KBM-7 (cell line): Measurements from ENCODE around the gene MAJIN.
"Not testable (repeated sequence)": the region's sequence is repeated elsewhere in the genome, so short reads cannot be mapped to it uniquely, and the experiment has no call there.

Experiments
- DNase-seq: peaks from one replicate; pipeline ENCODE4 v3.0.0-alpha.2; 2015
- in situ Hi-C: fragments of 300-500 bp; cut with MboI; formaldehyde crosslinking; loops from 2 replicates; pipeline ENCODE4 v1.14.3; 2020; ENCODE audit warnings: low sequenced_read_pairs, low pct_unique_long_range_greater_than_20kb, mixed read lengths

MAJIN gene

DNA sequence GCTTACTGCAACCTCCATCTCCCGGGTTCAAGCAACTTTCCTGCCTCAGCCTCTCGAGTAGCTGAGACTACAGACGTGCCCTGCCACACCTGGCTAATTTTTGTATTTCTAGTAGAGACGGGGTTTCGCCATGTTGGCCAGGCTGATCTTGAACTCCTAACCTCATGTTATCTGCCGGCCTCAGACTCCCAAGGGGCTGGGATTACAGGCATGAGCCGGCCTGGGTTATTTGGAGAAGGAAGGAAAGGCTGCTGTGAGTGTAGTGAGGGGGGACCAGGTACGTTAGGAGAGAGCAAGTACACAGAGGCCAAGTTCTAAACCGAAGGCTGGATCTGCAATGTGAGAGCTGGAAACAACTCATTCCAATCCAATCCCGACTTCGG is 24.4 kb upstream of the MAJIN start:
- in situ Hi-C loops, result no loop called here
- DNase-seq, result no peak

DNA sequence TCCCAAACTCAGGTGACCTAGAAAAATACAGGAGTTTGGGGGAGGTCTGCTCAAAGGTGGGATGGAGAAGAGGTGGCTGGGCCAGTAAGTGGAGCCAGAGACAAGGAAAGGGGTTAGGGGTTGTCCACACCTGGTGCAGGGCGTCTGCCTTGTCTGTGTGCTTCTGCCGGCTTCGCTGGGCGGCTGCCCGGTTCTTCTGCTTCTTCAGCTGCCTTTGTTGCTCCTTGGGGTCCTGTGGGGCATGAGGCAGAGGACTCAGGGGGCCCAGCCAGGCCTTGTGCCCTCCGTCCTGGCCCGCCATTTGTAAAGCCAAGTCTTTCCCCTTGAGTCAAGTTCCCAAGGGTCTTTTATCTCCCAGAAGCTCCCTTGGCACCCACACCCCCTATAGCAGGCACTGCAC is 22.4 kb upstream of the MAJIN start:
- no peak for DNase-seq

GRCh38 chr11:64990222-64990923 is 18.5 kb upstream of the MAJIN start:
- DNase-seq, result no peak
- in situ Hi-C loops, result no loop called here

More for the DNA sequence above, 22.4 kb upstream of the MAJIN start:
- in situ Hi-C loops, result no loop called here

GRCh38 chr11:64989416-64989815 is 17.5 kb upstream of the MAJIN start:
- DNase-seq, result no peak
- in situ Hi-C loops, result no loop called here

DNA sequence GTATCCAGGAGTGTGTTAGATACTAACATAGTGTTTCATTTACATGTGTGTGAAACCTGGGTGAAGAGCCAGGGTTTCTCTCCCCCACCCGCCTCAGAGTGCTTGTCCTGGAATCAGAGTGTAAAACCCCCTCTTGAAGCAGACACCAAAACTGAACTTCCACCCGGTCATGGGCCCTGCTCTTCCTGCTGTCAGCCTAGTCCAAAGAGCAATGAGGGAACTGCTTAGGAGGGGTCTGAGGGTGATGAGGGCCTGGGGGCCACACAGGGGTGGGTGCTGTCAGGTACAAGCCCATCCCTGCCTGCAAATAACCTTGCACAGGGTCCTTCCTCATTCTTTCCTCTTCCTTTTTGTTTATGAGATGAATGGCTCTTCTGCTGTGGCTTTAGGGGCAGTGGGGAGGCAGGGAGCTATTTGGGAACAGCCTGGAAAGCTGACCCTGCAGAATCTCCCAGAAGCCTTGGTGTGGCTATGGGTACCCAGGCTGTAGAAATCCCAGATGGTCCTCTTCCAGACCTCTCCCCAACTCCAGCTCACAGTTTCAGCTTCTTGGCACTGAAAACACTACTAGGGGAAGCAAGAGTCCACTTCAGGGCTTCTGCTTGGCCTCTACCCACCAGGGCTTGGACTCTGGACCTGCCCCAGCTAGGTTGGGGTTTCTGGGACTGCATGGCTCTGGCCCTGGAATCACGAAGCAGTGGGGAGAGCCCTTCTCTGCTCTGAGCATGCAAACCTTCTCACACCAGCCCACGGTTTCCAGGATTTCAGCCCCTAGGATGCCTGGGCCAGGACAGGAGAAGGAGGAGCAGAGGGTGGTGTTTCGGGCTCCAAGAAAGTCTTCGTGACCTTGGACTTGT is 16.3 kb upstream of the MAJIN start:
- DNase-seq, result no peak
- in situ Hi-C loops, result no loop called here

GRCh38 chr11:64983339-64983738 is 11.4 kb upstream of the MAJIN start:
- in situ Hi-C loops, DNase-seq: not testable (repeated sequence)

- in situ Hi-C loops, result no loop called here
- no peak for DNase-seq
These were observed 4.7 kb upstream of the MAJIN start for GRCh38 chr11:64976651-64977050.

GRCh38 chr11:64974124-64974523 is 2.2 kb upstream of the MAJIN start:
- no peak for DNase-seq
- in situ Hi-C loops, result no loop called here

DNA sequence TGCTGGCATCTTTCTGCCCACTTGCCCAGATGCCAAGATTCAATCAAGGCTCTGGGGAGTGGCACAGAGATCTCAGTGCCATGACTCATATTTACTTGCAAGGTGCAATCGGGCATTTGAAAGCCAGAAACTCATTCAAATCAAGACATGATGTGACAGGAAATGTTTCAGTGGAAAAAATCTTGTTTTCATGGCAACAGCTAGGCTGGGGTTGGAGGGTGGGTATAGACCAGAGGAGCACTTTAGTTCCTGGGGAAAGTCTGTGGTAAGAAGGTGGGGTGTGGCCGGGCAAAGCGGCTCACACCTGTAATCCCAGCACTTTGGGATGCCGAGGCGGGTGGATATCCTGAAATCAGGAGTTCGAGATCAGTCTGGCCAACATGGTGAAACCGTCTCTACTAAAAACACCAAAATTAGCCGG is 1.2 kb downstream of the MAJIN start:
- no peak for DNase-seq
- in situ Hi-C loops, result no loop called here

- no peak for DNase-seq
These were observed 2.7 kb downstream of the MAJIN start for GRCh38 chr11:64969209-64969608.

DNA sequence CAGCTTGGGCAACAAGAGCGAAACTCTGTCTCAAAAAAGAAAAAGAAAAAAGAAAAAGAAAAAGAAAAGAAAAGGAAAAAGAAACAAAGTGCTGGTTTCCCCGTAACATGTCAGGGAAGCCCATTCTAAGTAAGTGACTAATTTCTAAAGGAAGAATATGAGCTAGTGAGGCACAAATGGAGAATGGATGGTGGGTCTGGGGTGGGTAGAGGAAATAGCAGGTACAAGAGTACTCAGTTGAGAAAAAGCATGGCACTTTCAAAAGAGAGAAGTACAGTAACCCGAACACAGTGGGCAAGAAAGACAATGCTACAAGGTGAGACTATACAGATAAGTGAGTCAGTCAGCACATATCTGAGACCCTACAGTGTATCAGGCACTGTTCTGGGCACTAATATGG is 4.5 kb downstream of the MAJIN start:
- in situ Hi-C loops, result no loop called here
- no peak for DNase-seq

More at GRCh38 chr11:64969209-64969608, 2.7 kb downstream of the MAJIN start:
- in situ Hi-C loops, result no loop called here

DNA sequence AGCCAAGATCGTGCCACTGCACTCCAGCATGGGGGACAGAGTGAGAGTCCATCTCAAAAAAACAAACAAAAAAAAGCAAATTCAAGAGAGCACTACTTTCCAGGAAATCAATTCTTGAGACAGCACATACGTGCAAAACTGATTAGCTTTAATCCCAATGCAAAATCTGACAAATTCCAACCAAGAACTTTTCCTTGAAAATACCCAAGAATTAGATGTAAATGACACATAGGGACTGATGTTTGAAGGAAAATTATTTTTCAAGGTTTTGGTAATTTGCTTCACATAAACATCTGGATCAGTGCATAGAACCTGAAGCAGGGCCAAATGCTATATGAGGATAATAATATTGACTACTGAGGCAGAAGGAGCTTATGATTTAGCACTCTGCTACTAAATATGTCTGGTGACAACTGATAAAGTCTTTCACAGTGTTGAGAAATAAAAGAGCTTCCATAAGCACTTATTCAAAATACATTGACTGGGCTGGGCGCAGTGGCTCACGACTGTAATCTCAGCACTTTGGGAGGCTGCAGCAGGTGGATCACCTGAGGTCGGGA is 8.8 kb downstream of the MAJIN start:
- DNase-seq, result no peak
- in situ Hi-C loops, result no loop called here

- in situ Hi-C loops, result no loop called here
- no peak for DNase-seq
These were observed 11.2 kb downstream of the MAJIN start for GRCh38 chr11:64960719-64961118.

DNA sequence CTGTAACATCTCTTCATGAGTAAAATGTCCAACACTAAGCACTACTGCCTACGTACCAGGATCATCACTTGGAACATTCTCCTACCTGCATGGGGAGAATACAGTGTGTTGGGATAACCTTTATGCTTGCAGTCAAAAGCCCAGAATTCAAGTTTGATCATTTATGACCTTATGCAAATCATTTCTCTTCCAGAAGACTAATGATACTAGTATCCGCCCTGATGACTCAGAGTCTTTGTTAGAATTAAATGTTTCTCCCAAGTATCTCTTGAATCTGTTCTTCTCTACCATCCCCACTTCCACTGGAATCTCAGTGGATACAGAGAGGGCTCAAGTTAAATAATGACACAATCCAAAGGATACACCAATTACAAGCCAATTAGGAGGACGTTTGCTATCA is 12.4 kb downstream of the MAJIN start:
- in situ Hi-C loops, result no loop called here
- no peak for DNase-seq

DNA sequence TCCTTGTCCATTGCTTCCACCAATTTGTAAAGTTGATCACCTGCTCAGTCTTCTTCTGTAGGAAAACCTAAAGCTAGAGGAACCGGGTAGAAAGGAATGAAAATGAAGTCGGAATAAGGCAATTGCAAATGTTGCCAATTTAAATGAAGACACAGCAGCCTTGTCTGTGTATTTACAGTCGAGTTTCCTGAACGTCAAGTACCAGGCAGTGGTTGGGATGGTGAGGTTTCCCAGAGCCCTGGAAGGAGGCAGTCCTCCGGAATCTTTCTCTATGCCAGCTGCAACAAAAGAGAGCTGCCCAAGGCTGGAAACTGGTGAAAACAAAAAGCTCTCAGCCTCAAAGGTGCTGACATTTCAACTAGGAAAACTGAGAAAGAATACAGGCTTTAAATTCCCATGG is 17.7 kb downstream of the MAJIN start:
- in situ Hi-C loops, result no loop called here
- no peak for DNase-seq

DNA sequence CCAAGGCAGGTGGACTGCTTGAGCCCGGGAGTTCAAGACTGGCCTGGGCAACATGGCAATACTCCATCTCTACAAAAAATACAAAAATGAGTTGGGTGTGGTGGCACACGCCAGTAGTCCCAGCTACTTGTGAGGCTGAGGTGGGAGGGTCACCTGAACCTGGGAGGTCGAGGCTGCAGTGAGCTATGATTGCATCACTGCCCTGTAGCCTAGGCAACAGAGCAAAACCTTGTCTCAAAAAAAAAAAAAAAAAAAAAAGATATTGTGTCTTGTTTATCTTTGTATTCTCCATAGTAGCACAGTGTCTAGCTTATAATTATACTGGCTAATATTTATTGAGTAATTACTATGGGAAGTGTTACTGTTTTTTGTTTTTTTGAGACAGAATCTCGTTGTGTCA is 20.4 kb downstream of the MAJIN start:
- no peak for DNase-seq
- in situ Hi-C loops, result no loop called here

DNA sequence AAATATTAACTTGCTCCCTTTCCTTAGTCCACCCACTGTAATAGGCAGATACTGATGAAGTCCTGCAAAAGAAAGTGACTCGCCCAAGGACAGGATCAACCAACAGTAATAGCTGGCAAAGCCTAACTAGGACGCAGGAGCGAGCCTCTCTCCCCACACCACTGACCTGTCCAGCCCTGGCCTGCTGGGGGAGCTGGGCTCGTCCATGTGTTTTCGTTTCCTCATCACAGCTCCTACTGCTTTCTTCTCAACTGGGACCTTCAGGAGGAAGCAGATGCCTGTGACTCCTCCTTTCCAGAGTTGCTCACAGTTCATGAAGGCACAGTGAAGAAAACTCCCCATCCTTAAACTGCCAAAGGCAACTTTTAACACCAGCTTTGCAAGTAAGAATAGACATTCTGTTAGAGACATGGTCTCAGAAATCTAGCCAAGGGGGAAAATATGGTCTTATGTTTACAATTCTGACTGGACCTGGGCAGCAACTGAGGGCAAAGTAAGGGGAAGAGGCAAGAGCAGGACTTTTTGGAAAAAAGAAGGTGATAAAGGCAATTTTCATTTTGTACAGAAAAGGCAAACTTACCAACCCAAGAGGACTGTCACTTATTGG is 24.6 kb downstream of the MAJIN start:
- in situ Hi-C loops, result no loop called here
- DNase-seq, result no peak

GRCh38 chr11:64936539-64936938 is 35.4 kb downstream of the MAJIN start:
- no peak for DNase-seq

DNA sequence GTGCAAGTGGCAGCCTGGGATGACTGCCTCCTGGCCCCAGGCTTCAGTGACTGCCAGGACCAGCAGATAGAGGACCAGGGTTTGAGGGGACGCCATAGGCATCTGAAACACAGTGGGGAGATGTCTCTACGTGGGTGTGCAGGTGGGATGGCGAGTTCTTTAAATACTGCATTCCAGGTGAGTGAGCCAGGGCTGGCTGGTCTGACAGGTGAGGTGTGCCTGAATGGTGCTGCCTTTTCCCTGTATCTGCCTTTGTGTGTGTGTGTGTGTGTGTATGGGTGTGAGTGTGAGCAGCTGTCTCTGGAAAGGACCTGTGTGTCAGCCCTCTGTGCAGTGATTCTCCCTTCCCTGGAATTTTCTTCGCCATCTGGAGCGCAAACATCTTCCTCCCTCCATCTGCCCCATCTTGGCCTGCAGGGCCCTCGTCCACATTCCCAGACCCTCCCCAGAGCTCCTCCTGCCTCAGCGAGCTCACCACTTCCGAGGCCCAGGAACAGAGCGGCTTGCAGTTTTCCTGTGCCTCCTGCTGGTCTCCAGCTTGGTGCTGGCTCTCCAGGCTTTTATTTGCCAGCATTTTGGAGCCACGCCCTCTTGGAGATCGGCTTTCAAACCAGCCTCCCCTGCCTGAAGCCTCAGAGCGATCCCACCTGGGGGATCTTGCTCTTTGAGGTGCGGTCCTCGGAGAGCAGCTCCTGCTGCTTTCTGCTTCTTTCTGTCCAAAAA is 36.4 kb downstream of the MAJIN start, which contains the start of gene GPHA2:
TSS of gene GPHA2 (minus strand) at position 535 of the 723 bp plus-strand sequence. CDS start at position 102, 433 bp downstream.
- in situ Hi-C loops, result no loop called here
- DNase-seq, result no peak

More at GRCh38 chr11:64936539-64936938, 35.4 kb downstream of the MAJIN start:
- in situ Hi-C loops, result no loop called here
